Keratinocyte (primary cell): ENCODE data around the gene LRRC58.

Experiments used
- CTCF ChIP-seq, 3 experiments: IDR thresholded peaks in 1 of 3; conservative IDR thresholded peaks in 1 of 3; optimal IDR thresholded peaks in 1 of 3; 2 replicates in 2 of 3; 3 replicates in 1 of 3; pipeline versions ENCODE3 to v1.5.1; 2011; ENCODE audit warnings: low read length in 3 of 3, mild to moderate bottlenecking in 3 of 3, moderate library complexity in 2 of 3, control low read depth in 1 of 3, inconsistent platforms in 1 of 3; ENCODE audit not compliant: insufficient read depth in 2 of 3; ENCODE audit errors: extremely low read depth in 1 of 3
- EZH2 ChIP-seq: IDR thresholded peaks from one replicate; pipeline ENCODE4 v1.6.1; 2012; ENCODE audit warnings: inconsistent platforms, mild to moderate bottlenecking, low read length, moderate library complexity

DNA sequence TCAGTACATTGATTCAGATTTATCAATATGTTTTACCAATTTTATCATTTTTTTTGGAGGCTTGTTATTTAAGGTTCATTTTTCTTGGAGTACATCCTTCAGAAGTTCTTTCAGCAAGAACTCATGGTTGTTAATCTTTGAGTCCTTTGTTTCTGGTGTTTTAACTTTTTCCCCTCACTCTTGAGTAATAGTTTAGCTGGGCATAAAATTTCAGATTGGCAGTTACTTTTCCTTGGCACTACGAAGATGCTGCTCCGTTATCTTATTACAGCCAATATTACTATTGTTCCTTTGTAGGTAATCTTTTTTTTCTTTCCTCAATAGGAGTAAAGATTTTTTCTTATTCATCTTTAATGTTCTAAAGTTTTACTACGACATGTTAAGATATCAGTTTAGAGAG lies 9.8 kb downstream of the LRRC58 start:
- TF ChIP-seq CTCF (optimal IDR thresholded peaks at IDR 0.05 in 1 of 3, IDR thresholded peaks at IDR 0.05 in 1 of 3, conservative IDR thresholded peaks at IDR 0.05 in 1 of 3; ENCODE audit: extremely low read depth in 1 of 3, insufficient read depth in 2 of 3, low read length in 3 of 3), result no peak
- no peak for TF ChIP-seq EZH2
